ENCODE results near the gene NDUFAF7.
"Not testable (repeated sequence)": the region's sequence is repeated elsewhere in the genome, so short reads cannot be mapped to it uniquely, and the experiment has no call there.

The NDUFAF7 gene

DNA sequence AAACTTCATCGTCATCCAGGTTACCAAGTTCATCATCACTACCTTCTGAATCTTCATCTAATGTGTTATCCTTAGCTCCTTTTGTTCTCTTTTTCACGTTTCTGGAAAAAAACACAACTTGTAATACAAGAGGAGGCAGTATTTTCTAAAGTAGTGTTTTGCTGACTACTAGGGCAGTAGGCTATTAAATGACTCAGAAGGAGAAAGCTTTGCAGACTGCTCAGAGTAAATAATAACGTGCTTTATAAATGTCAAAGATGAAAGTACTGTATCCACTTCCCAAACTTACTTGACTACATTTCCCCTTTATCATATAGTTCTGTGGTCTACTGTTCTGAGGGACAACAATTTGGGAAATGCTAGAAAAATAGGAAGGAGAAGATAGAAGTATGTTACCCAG lies 19.5 kb upstream of the NDUFAF7 start:
- in situ Hi-C loops (cut with MboI; ENCODE audit: low sequenced_read_pairs), result no loop called here

DNA sequence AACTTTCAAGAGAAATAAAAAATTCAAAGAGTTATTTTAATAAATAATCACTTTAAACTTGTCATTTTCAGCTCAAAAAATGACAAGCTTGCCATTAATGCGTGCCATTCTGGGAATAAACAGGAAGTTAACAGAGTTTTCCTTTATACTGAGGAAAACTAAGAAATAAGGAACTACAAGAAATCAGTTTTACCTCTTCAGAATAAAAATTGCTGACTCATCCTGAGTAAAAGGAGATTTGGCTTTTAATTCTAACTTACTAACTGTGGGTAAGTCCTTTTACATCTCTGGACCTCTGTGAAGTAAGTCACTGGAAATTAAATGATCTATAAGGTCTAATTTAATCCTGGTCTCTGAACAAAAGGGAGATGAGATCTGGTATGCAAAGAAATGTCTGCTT lies 16.2 kb upstream of the NDUFAF7 start:
- in situ Hi-C loops (cut with MboI; ENCODE audit: low sequenced_read_pairs), result no loop called here

DNA sequence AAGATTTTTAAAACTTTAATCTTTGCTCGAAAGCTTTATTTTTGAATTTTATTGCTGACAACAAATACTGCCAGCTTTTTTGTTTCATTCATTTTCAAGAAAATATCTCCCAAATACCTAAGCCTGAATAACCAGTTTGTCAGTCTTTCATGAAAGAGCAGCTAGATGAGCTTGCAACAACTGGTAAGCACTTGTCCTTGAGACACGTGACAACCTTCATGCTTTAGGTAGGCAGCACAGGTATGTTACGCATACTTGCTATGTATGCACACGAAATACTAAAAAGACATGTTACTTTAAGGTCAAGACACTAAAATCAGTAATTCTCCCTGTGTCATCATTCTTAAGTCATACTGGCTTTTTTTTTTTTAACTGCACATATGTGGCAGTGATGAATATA lies 12.4 kb upstream of the NDUFAF7 start:
- in situ Hi-C loops (cut with MboI; ENCODE audit: low sequenced_read_pairs), result no loop called here

DNA sequence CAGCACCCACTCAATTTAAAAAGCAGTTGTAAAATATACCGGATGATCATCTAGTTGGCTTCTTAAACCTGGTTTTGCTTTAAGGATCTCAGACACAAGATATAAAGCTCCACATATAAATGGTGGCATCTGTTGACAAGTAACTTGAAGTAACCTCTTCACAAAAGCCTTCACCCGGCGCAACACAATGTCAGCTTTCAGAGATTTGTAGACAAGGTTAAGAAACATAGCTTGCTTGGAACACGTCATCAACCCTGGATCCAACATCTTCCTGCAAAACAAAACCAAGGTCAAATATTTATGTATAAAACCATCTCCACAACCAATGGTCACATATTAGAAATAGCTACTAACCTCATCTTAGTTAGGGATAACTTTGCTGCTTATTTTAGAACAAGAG lies 8.3 kb upstream of the NDUFAF7 start:
- in situ Hi-C loops (cut with MboI; ENCODE audit: low sequenced_read_pairs), result no loop called here

DNA sequence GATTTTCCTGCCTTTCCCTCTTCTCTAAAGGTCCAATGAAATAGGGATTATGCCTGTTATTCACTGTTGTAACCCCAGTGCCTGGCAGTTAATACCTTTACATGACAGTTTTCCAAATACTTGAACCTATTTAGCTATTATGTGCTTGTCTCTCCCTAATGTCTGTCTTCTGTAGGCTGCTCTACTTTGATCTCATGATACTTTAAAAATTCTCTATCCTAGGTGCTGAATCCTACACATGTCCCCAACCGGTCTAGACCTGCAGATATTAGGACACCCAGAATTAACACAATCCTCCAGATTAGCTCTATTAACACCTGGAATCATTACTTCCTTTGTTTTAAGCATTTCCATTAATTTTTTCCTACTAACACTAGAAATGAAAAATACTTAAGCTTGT lies 7.4 kb upstream of the NDUFAF7 start:
- in situ Hi-C loops (cut with MboI; ENCODE audit: low sequenced_read_pairs), result no loop called here

DNA sequence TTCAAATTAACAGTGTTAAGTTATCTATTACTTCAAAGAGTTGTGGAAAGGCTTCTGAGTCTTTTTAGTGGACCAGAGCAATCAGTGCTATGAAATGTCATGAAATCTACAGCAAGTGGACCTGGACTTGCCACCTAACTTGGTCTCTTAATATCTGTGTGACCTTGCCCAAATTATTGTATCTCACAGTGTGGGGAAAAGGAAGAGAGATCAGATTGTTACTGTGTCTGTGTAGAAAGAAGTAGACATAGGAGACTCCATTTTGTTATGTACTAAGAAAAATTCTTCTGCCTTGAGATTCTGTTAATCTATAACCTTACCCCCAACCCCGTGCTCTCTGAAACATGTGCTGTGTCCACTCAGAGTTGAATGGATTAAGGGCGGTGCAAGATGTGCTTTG lies 6.3 kb upstream of the NDUFAF7 start:
- in situ Hi-C loops (cut with MboI; ENCODE audit: low sequenced_read_pairs), result not testable (repeated sequence)

DNA sequence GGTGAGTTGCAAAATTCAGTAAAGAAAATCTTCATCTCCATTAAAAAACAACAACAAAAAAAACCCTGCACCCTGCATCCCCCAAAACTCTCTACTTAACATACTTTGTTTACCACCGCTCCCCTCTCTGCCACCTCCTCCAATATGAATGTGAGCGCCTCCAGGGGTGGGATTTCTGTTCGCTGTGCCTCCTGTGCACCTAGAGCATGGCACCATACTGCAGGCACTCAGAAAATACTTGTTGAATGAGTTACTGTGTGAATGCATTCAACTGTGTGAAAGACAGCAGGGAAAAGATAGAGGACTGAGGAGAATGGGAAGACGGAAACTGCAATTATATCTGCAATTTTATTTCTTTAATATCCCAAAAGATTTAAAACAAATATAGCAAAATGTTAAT lies 4.6 kb upstream of the NDUFAF7 start:
- in situ Hi-C loops (cut with MboI; ENCODE audit: low sequenced_read_pairs), result no loop called here

DNA sequence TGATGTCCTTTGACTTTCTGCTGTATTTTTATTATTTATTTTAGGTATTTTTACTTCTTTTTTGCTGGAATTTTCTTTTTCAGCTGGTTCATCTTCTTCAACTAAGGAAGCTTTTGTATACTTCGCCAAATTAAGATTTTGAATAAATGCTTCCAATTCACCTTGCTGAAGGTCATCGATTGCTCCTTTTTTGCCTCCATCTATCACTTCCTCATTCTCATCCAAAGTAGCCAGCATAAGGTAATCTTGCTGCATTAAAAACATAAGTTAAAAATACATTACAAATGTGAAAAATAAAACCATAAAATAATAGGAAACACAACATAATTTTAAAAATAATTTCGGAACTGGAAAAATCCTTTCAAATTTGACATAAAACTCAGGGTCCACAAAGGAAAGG lies 2.7 kb upstream of the NDUFAF7 start:
- in situ Hi-C loops (cut with MboI; ENCODE audit: low sequenced_read_pairs), result no loop called here

DNA sequence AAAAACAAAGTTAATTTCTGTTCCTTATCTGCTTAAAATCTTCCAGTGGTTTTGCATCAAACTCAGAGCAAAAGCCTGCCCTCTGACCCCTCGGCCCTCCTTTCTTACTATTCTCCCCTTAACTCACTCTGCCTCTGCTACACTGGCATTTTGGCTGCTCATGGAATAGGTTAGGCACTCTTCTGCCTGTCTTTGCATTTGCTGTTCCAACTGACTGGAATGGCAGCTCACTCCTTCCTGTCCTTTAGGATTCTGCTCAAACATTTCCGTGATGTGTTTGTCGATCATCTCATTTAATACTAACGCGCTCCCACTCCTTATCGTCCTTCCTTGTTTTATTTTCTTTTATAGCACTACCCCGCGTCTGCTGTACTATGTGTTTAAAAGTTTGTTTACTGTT lies 877 bp upstream of the NDUFAF7 start:
- in situ Hi-C loops (cut with MboI; ENCODE audit: low sequenced_read_pairs), result no loop called here

DNA sequence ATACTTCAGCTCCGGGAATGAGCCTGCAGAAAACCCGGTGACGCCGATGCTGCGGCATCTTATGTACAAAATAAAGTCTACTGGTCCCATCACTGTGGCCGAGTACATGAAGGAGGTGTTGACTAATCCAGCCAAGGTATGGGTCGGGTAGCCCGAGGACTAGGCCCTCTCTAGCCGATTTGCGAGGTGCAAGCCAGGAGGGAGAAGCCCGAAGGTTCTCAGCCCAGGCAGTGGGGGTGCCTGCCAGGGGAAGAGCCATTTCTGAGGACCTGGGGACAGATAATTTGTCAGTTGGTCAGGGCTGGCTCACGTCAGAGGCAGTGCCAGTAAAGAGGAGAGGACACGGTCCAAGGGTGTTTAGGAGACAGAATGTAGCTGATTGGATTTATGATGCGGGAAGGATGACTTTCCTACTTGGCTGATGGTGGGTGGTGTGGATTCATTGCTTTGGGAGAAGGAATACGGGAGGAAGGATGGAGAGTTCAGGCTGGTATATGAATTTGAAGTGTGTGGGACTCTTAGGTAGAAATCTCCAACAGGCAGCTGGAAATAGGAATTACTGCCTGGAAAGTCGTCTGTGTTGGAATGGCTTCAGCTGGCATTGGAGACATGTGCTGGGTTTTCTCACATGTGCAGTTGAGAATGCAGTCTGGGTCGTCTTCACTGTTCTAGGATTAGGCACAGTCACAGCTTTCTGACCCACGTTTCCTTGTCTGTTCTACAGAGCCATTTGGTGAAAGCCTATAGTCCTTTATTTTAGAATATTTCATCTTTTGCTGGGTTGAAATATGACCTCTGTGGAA lies 874 bp downstream of the NDUFAF7 start:
- in situ Hi-C loops (cut with MboI; ENCODE audit: low sequenced_read_pairs), result no loop called here

DNA sequence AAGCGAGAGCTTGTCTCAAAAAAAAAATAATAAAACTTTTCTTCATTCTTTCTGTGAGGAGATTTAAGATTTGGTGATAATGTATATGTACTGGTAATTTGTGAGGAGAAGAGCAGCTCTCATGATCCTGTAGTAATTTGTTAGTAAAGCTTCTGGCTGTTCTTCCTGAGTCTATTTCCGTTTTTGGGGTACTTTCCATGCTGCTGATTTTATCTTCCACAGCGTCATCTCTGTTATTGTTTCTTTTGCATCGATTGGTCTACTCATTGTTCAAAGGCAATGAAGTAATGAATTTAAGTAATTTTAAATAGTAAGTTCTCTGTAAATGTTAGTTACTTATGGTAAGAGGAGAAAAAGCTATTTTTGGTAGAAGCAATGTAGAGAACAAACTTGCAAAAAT lies 12.0 kb downstream of the NDUFAF7 start:
- in situ Hi-C loops (cut with MboI; ENCODE audit: low sequenced_read_pairs), result no loop called here

DNA sequence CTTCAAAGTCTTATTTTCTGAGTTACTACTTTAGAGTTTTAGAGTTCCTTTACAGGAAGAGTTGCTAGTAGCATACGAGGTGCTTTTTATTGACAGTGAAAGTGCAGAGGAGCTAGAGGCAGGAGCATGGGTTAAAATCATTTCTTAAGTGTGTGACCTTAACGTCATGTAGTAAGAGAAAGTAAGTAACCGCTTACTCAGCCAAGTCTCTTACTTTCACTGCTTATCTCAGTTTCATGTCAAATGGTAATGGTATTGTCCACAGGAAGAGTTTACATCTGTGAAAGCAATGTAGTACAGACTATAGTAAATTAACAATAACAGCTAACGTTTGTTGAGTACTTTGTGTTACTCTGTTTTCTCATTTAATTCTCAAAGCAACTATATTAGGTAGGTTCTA lies 12.6 kb downstream of the NDUFAF7 start:
- in situ Hi-C loops (cut with MboI; ENCODE audit: low sequenced_read_pairs), result no loop called here

DNA sequence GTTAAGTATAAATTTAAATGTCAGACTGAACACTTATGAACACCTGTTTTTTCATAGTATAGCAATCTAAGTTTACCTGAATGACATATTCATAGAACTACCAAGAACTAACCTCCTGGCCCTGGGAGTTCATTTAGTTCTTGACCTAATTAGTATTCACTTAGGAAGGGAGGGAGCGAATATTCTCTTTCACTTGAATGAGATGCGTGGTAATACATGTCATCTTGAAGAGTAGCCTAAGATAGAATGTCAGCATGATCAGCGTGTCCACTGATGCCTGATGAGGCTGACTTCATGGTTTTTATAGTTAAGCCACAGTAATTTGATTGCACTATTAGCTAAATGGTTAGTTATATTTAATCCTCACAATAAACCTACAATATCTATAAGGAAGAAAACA lies 13.3 kb downstream of the NDUFAF7 start:
- in situ Hi-C loops (cut with MboI; ENCODE audit: low sequenced_read_pairs), result no loop called here

DNA sequence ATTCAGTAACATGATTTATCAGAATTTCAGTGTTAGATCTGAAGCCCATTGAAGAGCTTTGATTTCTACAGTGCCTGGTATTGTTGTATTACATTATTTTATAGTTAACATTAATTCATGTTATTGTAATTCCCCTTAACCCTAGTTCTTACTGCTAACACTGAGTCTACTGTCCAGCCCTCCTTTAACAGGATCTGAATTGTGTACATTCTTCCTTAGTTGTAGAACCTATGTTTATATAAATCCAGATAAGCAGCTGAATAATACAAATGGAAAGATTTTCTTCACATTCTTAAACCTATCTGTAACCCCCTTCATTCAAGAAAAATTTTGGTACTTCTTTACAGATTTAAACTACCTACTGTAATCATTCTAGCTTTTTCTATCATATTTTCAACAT lies 14.7 kb downstream of the NDUFAF7 start:
- in situ Hi-C loops (cut with MboI; ENCODE audit: low sequenced_read_pairs), result no loop called here

DNA sequence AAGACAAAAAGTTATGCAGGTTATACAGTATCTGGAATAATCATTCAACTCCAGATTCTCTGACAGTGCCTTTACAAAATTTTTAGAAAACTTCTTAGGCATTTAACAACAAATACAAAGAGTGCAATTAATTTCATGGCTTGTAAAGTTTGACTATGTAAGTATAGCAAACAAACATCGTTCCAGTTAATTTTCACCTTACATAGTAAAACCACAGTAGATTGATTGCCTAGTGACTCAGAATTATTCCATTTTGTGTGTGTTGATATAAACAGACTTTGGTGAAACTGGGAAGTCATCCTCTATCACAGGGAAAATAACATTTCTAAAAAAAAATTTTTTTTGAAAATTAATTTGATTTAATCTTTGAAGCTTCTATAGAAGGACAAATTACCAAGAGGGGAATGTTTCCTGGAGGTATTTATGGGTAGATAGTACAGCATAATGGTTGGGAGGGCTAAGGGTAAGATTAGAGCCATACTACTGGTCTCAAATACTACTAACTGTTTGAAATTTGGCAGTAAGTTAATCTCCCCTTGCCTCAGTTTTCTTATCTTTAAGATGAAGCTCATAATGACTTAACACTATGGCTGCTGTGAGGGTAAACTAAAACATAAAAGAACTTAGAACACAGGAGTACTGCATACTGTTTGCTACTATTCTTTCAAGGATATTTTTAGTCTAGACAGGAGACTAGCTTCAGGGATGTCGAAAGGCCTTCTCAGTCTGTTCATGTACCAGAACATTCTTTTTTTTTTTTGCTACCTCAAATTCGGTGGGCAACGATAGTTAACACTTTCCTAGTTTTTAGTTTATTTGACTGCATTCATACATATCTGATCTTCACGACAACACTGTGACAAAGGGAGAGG lies 19.6 kb downstream of the NDUFAF7 start:
- in situ Hi-C loops (cut with MboI; ENCODE audit: low sequenced_read_pairs), result no loop called here

DNA sequence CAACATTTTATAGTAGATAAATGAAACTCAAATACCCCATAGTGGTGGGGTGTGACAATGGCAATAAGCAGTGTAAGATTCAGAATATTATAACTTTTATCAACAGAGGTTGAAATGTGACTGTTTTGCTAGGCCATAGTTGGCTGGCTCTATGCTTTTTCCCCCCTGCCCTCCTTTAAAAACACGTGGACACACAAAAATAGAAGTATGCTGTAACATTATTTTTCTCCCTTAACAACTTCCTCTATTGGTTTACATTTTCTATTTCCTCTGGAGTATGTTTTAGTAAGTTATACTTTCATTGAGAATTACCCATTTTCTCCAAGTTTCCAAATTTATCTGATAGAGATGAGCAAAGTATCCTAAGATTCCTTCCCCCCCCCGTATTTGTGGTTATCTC lies 31.1 kb downstream of the NDUFAF7 start:
- in situ Hi-C loops (cut with MboI; ENCODE audit: low sequenced_read_pairs), result no loop called here

DNA sequence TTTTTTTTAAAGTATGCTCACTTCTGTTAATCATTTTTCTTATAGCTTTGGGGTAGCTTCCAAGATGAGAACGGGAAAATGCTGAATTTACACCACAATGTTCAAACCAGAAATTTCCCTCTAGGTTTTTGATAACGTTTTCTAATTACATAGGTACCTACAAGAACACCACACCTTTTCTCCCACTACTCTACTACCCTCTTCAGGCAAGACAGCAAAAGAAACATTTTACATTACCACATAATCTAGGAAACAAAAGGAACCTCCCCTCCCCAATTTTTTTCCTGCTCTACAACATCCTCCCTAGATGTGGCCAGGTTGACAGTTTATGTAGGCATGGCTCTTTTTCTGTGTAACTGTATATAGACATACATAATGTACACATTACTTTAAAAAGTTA lies 32.4 kb downstream of the NDUFAF7 start:
- in situ Hi-C loops (cut with MboI; ENCODE audit: low sequenced_read_pairs), result no loop called here

DNA sequence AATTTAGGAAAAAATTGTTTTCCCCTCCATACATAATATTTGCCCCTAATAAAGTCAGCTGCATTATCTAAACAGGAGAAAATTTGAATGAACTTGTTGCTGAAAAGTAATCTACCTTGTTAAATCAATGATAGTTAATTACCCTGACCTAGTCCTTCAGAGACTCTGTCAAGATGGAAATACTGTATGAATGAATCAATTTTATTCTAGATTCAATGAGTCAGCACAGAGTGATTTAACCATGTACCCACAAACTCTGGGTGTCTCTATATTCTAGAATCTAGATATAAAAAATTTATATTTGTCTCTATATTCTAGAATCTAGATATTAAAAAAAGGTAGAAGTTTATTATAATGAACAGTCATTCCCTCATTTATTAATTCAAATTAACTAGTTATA lies 36.2 kb downstream of the NDUFAF7 start:
- in situ Hi-C loops (cut with MboI; ENCODE audit: low sequenced_read_pairs), result no loop called here

DNA sequence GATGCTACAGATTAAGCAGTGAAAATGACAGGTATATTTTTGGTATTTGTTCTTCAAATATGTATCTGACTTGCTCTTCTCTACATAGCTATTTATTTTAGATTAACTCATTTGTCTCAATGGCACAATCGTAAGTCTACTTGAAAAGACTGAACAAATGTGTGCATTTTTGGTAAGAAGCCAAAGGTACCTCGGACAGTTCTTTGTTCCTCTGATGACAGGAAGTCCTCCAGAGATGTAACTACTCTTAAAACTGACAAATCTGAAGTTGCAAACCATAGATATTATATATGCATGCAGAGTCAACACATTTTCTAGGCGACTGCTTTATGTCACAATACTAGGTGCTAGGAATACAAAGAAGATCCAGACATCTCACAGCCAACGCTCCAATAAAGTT lies 36.7 kb downstream of the NDUFAF7 start:
- in situ Hi-C loops (cut with MboI; ENCODE audit: low sequenced_read_pairs), result no loop called here

DNA sequence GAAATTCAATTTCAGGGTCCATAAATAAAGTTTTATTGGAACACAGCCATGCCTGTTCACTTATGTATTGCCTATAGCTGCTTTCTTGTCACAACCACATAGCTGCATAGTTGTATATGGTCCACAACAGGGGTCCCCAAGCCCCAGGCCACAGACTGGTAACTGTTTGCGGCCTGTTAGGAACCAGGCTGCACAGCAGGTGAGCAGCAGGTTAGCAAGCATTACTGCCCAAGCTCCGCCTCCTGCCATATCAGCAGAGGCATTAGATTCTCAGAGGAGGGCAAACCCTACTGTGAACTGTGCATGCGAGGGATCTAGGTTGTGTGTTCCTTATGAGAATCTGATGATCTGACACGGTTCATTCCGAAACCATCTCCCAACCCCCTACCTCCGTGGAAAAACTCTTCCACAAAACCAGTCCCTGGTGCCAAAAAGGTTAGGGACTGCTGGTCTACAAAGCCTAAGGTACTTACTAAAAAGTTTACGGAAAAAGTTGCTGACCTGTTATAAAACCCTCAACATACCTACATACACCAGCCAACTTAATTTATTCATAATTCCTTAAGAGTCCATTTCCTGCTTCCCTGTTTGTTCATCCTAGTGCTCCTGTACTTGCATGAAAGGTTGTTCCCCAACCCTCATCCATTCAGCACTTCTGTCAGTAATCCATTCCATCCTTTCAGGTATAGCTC lies 40.1 kb downstream of the NDUFAF7 start:
- in situ Hi-C loops (cut with MboI; ENCODE audit: low sequenced_read_pairs), result no loop called here

DNA sequence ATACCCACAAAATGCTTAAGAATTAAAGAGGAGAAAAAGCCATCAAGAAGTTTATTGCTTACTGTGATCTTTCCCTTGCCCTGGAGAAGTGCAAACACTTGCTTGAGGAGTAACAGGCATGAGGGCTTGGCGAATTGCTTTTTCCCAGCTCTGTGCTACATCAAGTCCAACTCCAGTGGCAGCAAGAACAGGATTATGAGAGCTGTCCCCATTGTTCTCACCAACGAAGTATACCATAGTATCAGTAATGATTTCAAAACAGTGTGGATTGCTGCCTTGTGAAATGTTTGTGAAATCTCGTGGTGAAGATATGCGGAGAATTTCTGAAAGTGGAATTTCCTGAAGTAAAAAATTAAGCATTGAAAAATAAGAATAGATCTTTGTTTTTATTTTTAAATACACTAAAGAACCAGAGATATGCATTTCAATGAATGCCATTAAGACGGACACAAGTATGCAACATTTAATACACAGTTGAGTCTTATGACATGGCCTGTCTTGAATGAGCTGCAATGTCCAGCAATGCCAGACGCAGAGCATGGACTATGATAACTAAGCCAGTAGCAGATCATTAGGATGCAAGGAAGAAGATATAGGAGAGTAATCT lies 43.0 kb downstream of the NDUFAF7 start:
- in situ Hi-C loops (cut with MboI; ENCODE audit: low sequenced_read_pairs), result no loop called here
